ENCODE results near the gene KCTD19.
A peak's percentile ranks its signal among the peaks of the same experiment; 100 is the strongest.

The KCTD19 gene

GRCh38 chr16:67283039-67283825 is 43.3 kb downstream of the KCTD19 start:
- no peak for DNase-seq (ENCODE audit: low read depth)

DNA sequence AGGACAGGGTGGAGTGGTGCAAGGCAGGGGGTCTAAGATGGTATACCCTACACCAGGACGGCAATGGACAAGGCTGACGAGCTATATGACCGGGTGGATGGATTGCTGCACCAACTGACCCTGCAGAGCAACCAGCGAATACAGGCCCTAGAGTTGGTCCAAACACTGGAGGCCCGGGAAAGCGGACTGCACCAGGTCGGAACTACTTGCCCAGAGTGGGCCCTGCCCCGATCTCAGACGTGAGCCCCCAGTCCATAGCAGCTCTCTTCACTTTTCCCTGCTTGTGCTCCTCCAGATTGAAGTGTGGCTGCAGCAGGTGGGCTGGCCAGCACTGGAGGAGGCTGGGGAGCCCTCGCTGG is 44.1 kb downstream of the KCTD19 start:
- DNase-seq (ENCODE audit: low read depth), result no peak

DNA sequence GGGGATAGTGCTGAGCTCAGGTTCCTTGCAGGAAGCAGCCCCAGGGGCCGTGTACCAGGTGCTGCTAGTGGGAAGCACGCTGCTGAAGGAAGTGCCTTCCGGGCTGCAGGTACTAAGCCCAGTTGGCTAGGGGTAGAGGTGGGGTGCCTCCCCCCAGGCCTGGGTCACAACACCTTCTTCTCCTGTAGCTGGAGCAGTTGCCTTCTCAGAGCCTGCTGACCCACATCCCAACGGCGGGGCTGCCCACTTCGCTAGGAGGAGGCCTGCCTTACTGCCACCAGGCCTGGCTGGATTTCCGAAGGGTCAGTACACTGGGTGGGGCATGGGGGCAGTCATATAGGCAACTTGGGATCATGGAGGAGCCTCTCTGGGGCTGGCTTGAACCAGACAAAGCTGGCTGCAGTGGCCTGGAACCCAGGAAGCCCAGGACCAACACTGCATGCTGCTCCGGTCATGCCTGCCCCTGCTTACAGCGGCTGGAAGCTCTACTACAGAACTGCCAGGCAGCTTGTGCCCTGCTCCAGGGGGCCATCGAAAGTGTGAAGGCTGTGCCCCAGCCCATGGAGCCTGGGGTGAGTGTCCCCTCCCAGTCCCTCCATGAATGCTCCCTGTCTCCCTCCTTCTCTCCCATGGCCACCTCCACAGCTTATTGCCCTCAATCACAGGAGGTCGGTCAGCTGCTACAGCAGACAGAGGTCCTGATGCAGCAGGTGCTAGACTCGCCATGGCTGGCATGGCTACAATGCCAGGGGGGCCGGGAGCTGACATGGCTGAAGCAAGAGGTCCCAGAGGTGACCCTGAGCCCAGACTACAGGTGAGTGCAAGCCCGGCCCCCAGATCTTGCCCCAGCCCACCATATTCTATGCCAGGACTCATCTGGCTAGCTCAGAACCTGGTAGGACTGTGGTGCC is 44.8 kb downstream of the KCTD19 start:
- no peak for DNase-seq (ENCODE audit: low read depth)

GRCh38 chr16:67280090-67281015 is 46.2 kb downstream of the KCTD19 start:
- no peak for DNase-seq (ENCODE audit: low read depth)

DNA sequence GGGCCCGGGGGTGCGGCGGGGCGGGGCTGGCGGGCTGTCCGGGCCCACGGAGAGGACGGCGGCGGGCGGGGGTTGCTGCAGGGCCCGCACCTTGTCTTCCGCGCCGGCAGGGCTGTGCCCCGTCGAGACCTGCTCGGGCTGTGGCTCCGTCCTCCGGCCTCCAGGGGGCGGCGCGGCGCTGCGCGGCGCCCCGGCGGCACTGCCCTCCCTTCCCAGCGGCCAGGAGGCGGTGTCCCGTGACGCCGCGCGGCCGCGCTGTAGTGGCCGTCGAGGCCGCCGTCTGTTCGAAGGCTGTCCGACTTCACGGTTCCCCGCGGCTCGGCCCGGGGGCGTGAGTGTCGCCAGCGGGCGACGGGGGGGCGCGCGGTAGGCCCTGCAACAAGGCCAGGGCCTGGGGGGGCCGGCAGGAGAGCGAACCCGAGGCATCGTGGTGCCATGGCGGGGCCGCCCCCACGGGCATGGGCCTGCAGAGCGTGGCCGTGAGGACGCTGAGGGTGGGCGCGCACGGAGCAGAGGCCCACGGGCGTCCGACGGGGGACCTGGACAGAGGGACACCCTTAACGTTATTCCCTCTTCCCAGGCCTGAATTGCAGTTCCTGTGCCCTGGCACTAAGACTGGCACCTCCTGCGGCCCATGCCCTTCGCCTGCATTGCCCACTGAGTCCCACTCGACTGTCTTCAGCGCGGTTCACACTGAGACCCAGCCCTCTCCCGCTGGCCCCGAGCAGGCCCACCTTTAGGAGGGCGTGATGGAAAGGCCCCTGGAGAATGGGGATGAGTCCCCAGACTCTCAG is 47.0 kb downstream of the KCTD19 start, which contains the start of gene PLEKHG4:
Gene PLEKHG4, plus strand, starts transcription at position 237 of the 794 bp plus-strand sequence. Its CDS starts 513 bp downstream, at position 750.
- DNase-seq (ENCODE audit: low read depth), result no peak

DNA sequence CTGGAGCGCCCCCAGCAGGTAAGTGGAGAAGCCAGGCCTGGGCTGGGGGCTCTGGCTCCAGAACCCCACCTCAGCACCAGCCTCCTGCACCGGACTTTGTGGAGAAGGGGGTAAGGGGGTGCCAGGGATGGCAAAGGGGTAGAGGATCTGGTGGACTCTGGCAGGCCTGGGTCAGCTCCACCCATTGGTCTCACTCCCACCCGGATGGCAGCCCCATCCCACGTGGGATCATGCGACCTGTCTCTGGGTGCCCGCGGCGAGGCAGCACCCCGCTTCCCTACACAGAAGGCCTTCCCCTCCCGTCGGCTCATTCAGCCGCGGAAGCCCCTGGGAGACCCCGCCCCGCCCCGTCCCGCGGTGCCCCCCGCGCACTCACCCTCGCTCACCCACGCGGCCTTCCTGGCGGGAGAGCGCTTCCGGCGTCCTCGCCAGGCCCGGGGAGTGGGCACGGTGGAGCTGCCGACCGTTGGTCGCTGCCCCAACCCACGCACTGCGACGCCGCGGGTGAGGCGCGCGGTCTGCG is 47.7 kb downstream of the KCTD19 start:
- DNase-seq (ENCODE audit: low read depth), result no peak

DNA sequence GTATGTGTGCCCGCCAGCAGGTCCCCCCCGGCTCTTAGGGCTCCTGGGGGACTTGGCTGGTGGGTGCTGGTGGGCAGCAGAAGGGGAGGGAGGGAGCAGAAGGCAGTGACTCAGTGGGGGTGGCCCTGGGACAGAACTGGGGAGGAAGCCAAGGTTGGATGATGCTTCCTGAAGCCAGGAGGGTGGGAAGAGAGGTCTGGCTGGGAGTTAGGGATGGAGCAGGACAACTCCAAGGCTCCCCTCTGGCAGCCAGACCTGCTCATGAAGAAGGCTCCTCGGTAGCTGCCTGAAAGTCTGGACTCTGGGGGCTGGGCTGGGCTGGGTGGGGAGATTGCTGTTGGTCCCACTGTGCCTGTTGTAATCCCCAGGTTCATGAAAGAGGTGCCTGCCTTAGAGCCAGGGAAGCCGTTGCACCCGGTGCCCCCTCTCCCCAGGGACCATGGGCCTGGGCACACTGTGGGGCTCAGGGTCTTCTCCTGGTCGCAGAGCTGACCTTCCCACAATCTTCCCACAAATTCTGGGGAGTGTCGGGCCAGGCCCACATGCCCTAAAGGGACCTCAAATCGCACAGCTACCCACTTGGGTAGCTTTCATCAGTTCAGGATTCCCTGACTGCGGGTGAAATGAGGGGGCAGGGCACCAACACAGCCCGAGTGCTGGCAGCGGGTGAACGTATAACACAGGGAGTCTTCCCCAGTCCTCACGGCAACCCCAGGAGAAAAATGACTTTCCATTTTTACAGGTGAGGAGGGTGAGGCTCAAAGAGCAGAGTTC is 48.4 kb downstream of the KCTD19 start:
- DNase-seq (ENCODE audit: low read depth), result no peak

DNA sequence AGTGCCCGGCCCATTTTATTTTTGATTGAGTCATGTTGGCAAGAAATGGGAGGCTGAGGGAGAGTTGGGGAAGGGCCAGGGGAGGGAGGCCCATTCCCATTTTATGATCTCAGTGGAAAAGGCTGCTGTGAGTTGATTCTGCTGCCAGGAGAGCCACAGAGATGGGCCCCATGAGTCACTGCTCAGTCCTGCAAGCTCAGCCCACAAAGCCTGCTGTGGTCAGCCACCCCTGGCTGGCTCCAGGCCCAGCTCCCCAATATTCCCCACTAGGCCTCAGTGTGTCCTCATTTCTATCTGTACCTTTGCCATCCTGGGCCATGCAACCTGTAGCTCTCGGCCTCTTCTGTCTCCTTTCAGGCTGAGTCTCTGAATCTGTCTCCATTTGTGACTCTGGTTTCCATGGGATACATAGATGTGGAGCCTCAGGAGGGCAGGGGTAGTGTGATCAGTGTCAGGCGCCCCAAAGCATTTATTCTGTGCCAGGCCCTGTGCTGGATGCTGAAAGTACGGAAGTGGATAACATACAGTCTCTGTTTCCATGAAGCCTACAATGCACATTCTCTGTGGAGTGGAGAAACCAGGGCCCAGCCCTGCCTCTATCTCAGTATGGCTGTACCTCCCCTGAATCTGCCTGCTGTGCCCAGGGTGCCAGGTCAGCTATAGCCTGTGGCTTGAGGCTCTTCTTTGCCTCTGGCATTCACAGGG is 49.1 kb downstream of the KCTD19 start:
- DNase-seq (ENCODE audit: low read depth), result peak; percentile 97

DNA sequence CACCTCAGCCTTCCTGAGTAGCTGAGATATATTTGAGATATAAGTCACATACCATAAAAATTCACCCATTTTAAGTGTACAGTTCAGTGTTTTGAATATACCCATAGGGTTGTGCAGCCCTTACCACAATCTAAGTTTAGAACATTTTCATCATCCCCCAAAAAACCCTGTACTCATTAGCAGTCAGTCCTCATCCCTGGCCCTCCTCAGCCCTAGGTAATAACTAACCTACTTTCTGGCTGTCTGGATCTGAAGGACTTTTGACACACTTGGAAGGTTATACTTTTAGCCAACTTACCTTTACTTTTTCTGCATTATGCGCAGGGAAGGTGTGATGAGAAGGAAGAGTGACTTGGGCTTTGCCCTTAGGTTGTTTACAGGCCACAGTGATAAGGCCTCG is 51.2 kb downstream of the KCTD19 start:
- no peak for DNase-seq (ENCODE audit: low read depth)

- DNase-seq (ENCODE audit: low read depth), result no peak
Observed at GRCh38 chr16:67271446-67271845, 55.1 kb downstream of the KCTD19 start.

DNA sequence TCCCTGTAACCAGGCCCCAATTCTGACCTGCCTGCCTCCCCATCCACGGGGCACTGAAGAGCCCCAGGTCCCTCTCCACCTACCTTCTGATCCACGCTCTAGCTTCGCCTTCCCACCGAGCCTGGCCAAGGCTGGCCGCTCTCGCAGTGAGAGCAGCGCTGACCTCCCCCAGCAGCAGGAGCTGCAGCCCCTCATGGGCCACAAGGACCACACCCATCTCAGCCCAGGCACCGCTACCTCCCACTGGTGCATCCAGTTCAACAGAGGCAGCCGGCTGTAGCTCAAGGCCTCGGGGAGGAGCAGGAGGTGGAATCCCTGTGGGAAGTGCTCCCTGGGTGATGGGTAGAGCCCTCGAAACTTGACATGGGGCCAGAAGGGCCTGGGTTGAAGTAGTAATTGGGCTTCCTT is 55.6 kb downstream of the KCTD19 start:
- no peak for DNase-seq (ENCODE audit: low read depth)

- DNase-seq (ENCODE audit: low read depth), result no peak
Observed at GRCh38 chr16:67269766-67270165, 56.8 kb downstream of the KCTD19 start.

DNA sequence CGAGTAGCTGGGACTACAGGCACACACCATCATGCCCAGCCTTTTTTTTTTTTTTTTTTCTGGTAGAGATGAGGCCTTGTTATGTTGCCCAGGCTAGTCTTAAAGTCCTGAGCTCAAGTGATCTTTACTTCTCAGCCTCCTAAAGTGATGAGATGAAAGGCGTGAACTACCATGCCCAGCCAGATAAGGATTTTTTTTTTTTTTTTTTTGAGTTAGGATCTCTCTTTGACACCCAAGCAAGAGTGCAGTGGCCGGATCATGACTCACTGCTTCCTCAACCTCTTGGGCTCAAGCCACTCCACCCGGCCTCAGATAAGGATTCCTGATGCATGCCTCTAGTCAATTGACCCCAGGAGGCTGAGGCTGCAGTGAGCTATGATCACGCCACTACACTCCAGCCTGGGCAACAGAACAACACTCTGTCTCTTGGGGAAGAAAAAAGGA is 58.4 kb downstream of the KCTD19 start:
- no peak for DNase-seq (ENCODE audit: low read depth)

- no peak for DNase-seq (ENCODE audit: low read depth)
Observed at GRCh38 chr16:67265834-67266233, 60.7 kb downstream of the KCTD19 start.

DNA sequence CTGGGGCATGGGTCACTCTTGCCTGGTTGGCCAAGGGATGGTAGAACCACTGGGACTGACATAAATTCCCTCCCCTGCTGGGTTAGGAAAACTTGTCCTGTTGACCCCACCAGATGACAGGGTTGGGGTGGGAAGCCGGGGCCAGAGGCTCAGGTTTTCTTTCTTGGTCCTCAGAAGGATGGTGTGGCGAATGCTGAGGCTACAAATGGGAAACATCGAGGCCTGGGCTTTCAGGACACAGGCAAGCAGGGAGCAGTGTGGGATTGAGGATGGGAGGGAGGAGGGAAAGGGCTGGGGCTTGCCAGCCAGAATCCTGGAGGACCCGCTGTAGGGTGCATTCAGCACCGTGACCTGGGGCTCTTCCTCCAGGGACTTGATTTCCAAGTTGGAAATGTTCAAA is 61.7 kb downstream of the KCTD19 start:
- no peak for DNase-seq (ENCODE audit: low read depth)

- no peak for DNase-seq (ENCODE audit: low read depth)
Observed at GRCh38 chr16:67264277-67264676, 62.3 kb downstream of the KCTD19 start.

- no peak for DNase-seq (ENCODE audit: low read depth)
Observed at GRCh38 chr16:67263201-67263600, 63.3 kb downstream of the KCTD19 start.

DNA sequence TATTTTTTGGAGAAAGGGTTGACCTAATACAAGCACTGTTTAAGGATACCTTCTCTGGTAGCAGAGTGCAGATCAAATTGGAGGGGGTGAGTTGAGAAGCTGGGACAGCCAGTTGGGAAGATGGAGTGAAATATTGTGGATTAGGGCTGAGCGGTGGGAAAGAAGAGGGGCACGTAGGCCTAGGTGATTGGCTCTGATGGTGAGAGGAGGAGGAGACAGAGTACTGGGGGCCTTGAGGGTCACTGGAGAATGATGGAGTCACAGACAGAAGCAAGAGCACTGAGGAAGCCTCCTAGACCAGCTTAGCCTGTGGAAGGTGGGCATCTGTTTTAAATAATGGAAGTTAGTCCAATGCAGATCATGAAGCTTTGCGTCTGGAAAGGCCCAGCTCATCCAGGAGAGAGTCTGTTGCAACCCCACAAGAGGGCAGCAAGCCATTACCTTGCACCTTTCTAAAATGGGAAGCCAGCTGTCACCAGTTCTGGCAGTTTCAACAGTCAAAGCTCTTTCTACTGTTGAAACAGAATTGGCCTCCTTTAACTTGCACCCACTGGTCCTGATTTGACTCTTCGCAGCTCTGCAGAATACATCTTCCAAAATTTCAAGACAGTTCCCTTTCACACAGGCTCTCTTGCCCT is 66.0 kb downstream of the KCTD19 start:
- no peak for DNase-seq (ENCODE audit: low read depth)

DNA sequence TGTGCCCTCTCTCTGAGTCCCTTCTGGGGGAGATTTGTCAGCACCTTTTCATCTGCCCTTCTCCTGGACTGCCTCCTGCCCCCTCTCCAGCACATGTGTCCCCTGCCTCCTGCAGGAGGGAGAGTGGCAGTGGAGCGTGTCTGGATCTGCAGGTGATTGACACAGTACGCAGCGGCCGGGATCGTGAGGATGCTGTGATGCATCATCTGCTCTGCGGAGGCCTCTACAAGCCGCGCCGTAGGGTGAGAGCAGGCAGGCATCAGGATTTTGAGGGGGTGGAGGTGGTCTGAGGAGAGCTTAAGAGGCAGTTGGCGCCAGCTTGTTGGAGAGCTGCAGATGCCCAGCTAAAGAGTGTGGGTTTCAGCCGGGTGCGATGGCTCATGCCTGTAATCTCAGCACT is 66.8 kb downstream of the KCTD19 start:
- no peak for DNase-seq (ENCODE audit: low read depth)

All from non-pigmented ciliary epithelial cell (primary cell).